Esophagus squamous epithelium (tissue), 4 donors: ENCODE measurements around the gene TMEM255B.

Experiments
- CTCF ChIP-seq, 6 experiments: fragments of 450-650 bp in 4 of 6; fragments of 200-600 bp in 2 of 6; sonication (generic) in 2 of 6; IDR thresholded peaks; one replicate each; pipeline ENCODE4 v1.5.1; 2016 to 2019; ENCODE audit warnings: antibody characterized with exemption in 6 of 6, mild to moderate bottlenecking in 4 of 6, moderate library complexity in 4 of 6
- POLR2A ChIP-seq, 4 donors: fragments of 450-650 bp; IDR thresholded peaks; one replicate each; pipeline ENCODE4 v1.6.1; 2017; ENCODE audit warnings: antibody characterized with exemption in 4 of 4, mild to moderate bottlenecking in 4 of 4, moderate library complexity in 3 of 4

GRCh38 chr13:113791761-113792160, 32.7 kb downstream of the TMEM255B start:
- no peak for TF ChIP-seq CTCF (IDR thresholded peaks at IDR 0.05)
- no peak for TF ChIP-seq POLR2A (IDR thresholded peaks at IDR 0.05)
